NCI-H446 (cell line): ENCODE measurements around the gene TMOD4.
"Not testable (repeated sequence)": the region's sequence is repeated elsewhere in the genome, so short reads cannot be mapped to it uniquely, and the experiment has no call there.

Experiments
- DNase-seq, 2 experiments: peaks; one replicate each; lab custom pipeline; 2025; lab: John Stamatoyannopoulos, UW

Gene TMOD4

DNA sequence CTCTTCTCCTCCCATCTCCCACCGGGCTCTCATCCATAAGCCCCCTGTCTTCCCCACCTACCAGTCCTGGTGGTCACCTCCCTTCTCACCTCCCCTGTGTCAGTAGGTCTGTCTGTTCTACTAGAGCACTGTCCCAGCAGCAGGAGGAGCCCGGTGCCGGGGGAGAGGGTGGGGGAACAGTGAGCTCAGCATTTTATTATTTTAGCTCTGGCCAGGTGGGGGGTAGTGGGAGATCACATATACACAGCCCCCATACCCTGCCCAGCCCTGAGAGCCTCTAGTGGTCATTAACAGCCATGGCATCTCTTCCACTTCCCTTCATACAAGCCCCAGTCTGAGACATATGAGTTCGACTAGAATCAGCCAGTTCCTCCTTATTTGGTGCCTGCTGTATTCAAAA is at the start of gene TMOD4:
TMOD4 (minus strand) TSS at position 119 of the 400 bp plus-strand sequence. CDS start 1,106 bp downstream, outside the sequence.
- no peak for DNase-seq

DNA sequence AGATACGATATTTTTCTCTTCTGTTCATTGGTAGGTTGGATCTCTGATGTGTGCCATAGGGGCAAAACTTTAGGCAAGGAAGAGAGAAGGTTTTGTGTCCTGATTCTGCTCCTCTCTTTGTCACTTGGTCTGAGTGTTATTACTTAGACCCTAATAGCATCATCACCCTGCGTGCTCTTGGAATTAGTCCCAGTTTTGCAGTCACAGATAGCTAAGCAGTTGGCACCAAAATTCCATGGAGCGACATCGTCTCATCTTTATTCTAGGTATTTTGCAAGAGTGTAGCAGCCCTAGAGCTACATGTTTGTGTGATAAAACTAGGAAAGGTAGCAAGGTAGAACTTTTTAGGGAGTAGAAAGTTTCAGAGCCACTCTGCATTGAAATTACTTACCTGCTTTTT is 46.3 kb upstream of the TMOD4 start:
- DNase-seq, result peak in 1 of 2 experiments; percentile 45

- no peak for DNase-seq
Observed at GRCh38 chr1:151221616-151222015, 45.8 kb upstream of the TMOD4 start.

DNA sequence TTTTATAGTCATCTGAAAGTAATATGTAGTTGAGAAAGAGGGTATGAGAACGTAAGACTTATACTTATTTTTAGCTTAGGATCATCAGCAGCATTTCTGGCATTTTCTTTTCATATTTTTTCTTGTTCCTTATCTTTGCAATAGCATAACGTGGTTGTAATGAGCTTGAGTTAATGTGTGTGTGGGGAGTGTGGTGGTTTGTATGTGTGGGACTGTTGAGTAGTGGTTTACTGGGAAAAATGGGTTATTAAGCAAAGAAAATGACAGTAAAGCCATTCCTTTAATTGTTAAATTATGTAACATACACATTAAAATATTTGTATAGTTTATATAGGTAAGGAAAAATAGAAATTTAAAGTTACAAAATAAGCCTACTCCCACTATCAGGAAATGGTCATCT is 37.8 kb upstream of the TMOD4 start:
- no peak for DNase-seq

GRCh38 chr1:151211972-151212705 is 36.4 kb upstream of the TMOD4 start:
- no peak for DNase-seq

GRCh38 chr1:151210830-151211229 is 35.0 kb upstream of the TMOD4 start:
- DNase-seq, result no peak

GRCh38 chr1:151205381-151205965 is 29.7 kb upstream of the TMOD4 start:
- not testable (repeated sequence) for DNase-seq

DNA sequence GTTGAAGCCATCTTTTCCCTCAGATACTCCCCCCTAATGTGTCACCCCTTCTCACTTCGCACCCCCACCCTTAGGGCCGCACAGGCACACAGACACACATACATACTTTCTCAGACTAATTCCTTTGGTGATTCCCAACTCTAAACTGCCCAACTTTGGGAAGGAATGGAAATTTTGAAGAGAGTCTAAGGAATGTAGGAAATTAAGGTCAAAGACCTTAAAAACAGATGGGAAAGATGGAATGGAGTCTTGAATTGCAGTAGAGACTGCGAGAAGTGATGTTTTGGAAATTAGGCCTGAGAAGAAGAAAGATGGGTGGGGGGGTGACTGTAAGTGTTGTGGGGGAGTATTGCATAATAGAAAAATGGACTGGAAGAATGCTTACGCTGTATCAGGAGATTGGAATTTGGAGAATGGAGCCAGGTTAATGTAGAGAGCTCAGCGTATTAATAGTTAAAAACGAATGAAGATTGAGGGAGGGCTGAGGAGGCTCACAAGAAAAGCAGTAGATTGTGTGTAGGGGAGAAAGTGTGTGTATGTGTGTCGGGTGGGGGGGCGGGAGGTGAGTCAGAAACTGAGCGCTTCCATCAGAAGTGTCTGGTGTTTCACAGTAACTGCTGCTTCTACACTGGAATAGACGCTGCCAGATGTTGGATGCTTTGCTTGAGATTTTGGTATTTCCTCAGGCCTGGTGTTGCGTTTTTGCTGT is 24.2 kb upstream of the TMOD4 start:
- DNase-seq, result no peak

- peak; percentile 93 to 98 for DNase-seq
Observed at GRCh38 chr1:151198254-151199127, 22.7 kb upstream of the TMOD4 start, which contains the start of gene PIP5K1A. PIP5K1A (plus strand) TSS chr1:151198552; CDS start chr1:151198997, 445 bp downstream.

- DNase-seq, result no peak
Observed at GRCh38 chr1:151197863-151198253, 22.1 kb upstream of the TMOD4 start.

- DNase-seq, result peak; percentile 75 to 85
Observed at GRCh38 chr1:151196292-151196800, 20.6 kb upstream of the TMOD4 start.

DNA sequence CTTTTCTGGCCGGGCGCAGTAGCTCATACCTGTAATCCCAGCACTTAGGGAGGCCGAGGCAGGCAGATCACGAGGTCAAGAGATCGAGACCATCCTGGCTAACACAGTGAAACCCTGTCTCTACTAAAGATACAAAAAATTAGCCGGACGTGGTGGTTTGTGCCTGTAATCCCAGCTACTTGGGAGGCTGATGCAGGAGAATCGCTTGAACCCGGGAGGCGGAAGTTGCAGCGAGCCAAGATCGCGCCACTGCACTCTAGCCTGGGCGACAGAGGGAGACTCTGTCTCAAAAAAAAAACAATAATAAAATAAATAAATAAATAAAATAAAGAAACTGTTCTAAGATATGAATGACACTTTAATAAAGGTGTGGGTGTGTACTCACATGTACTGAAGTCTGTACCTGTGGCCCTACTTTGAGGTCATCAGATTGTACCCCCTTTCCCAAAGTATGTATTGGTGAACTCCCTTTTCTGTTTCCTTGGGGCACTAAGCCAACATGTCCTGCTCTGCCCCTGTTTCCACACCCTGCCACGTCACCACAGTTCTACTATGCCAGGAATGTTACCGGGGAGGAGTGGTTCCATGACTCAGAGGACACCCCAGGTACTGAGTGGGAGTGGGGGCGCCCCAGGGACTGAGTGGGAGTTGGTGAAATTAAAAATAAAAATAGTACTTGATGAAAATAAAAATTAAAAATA is 19.3 kb upstream of the TMOD4 start:
- DNase-seq, result peak in 1 of 2 experiments; percentile 22

DNA sequence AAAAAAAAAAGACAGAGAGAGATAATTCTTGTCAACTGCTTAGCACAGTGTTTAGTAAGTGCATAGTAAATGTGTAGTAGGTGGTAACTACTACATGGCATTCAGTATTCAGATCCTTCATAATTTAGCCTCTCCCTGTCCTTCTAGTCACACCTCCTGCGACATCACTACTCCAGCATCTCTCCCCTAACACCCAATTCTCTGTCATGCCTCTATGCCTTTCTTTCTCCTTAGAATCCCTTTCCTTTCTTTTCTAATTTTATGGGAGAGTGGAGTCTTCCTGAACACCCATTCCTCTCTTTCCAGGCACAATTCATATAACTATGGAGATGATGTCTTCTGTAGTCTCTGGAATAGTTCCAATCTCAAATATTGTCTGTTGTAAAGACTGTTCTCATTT is 18.1 kb upstream of the TMOD4 start:
- DNase-seq, result no peak

- no peak for DNase-seq
Observed at GRCh38 chr1:151193304-151193703, 17.5 kb upstream of the TMOD4 start.

GRCh38 chr1:151192047-151192446 is 16.3 kb upstream of the TMOD4 start:
- DNase-seq, result no peak

DNA sequence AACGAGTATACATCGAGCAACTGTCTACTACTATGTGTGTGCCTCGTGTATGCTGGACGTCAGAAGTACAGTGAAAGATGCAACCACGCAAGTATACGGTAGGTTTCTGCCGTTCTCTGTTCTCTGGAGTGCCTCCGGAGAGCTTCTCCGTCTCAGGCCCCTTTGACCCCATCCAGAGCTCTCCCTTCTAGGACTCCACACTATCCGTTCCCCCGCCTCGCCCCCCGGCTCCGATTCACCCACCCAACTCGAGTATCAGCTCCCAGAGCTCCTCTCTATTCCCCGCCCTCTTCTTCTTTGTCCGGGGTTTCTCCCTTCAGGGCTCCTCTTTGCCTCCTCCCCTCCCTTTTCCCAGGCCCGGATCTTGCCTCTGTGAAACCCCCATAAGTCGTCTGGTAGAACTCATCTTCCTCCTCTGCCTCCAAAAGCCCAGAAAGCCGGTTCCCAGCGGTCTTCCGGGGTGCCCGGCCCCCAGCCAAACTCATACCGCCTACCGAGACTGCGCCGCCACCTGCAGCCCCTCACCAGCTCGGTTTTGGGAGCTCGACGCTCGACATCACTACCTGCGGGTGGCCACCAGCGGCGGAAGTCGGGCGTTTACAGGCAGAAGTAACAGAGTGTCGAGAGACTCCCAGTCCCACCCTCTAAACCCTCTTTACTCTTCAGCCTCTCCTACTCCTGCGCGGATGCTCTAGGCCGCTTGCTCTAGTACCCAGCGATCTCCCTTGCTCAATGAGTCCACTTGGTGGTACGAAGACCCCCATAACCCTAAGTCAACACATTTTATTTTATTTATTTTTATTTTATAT is 14.1 kb upstream of the TMOD4 start, which contains the start of gene VPS72:
VPS72 (minus strand) TSS at position 561 of the 809 bp plus-strand sequence; CDS start at position 485, 76 bp downstream.
- DNase-seq, result peak; percentile 67 to 87

DNA sequence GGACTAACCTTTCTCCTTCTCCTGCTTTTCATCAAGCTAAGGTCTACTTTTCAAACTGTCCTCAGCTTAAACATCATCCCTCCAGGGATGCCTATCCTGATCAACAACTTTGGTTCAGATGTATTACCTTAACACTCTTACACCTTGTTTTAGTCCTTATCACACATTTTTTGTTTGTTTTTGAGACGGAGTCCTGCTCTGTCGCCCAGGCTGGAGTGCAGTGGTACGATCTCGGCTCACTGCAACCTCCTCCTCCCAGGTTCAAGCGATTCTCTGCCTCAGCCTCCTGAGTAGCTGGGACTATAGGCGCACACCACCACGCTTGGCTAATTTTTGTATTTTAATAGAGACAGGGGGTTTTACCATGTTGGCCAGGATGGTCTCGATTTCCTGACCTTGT is 12.9 kb upstream of the TMOD4 start:
- not testable (repeated sequence) for DNase-seq

DNA sequence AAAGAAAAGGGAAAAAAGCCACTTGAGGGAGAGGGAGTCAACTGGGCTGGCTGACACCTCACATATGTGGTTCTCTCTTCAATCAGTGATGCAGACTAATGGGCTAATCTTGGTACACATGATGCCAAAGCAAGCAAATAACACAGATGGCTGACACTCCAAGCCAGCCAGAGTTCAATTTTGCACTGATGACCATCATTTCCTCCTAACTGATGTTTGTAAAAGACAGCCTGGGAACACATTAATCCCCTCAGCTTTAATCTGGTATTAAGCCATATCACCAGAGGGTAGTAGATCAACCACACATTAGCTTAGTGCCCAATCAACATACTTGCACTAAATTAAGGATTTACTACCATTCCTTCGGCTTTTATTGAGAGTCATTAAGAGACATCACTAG is 11.4 kb upstream of the TMOD4 start:
- peak in 1 of 2 experiments; percentile 29 for DNase-seq

GRCh38 chr1:151184211-151184610 is 8.4 kb upstream of the TMOD4 start:
- no peak for DNase-seq

- DNase-seq, result no peak
Observed at GRCh38 chr1:151176514-151177045, 799 bp upstream of the TMOD4 start.
